ENCODE data around the gene ANO9.
"Not testable (repeated sequence)": the region's sequence is repeated elsewhere in the genome, so short reads cannot be mapped to it uniquely, and the experiment has no call there.

ANO9 gene

DNA sequence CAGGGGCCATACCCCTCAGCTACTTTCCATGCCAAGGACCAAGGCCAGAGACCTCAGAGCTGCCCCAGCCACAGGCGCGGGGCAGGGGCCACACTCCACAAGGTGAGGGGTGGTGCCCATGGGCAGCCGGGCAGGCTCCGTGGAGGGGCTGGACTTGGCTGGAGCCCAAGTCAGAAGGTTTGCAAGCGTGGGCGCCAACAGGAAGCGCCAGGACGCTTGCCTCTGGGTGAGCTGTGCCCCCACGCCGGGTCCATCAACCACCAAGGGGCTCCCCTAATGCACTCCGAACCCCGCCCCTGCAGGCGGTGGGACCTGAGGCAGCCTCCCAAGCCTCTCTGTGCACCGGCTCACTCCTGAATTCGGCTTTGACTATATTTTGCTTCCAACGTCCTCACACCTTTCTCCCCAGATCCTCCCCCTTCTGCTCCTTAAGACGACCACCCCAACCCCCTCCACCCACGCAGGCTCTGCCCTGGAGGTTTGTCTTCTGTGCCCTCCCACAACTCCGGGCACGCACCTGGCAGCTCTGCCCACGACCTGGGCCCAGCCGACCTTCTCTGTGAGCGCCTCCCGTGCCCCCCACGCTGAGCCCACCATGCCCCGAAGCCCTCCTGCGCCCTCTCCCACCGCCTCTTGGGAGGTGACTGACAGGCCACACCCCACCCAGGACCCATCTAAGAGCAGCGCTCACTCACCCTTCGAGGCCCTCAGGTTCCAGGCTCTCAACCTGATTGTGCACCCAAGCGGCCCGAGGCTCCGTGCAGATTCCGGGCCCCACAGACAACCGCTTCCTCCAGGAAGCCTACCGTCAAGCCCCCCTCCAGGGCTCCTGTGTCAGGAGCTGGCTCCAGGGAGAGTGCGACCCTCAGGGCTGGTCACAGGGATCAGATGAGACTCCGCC is 50.4 kb downstream of the ANO9 start:
- H3K9ac ChIP-seq (ENCODE audit: low read depth, low read length), result no peak overlapping the region
- H3K27me3 ChIP-seq (ENCODE audit: control insufficient read depth, insufficient read depth, low read length), result peaks cover 12% of the 10 kb centered on the region
- H3K36me3 ChIP-seq (ENCODE audit: insufficient read depth, low read length), result no peaks in the 10 kb centered on the region
- H3K4me1 ChIP-seq (ENCODE audit: control insufficient read depth, insufficient read depth, low read length), result peaks cover 35% of the 10 kb centered on the region
- no peak overlapping the region for H3K4me3 ChIP-seq (ENCODE audit: low read length)
- no peak overlapping the region for H3K4me2 ChIP-seq (ENCODE audit: low read length)
- H3K9me3 ChIP-seq (replicated peaks; ENCODE audit: low read length), result no peaks in the 10 kb centered on the region

DNA sequence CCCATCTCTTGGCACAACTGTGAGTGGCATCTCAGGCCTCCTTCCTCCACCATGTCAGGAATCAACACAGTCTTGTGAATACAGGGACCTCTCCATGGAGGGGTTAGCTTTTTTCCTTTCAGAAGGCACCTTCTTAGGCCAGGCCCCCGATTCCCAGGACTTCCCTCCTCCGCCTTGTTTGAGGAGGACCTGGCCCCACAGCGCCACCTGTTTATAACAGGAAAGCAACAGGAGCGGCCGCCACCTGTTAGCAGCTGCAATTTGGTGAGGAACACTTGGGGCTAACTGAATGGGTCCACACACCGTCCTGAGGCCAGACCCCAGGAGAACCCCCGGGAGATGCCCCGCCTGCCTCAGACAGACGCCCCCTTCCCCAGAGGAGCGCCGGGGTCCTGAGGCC is 51.6 kb downstream of the ANO9 start:
- Histone ChIP-seq H3K9me3 (replicated peaks; ENCODE audit: low read length) (no peaks in the 10 kb centered on the region), H3K4me3 (ENCODE audit: low read length) (no peak overlapping the region), H3K27me3 (ENCODE audit: control insufficient read depth, insufficient read depth, low read length) (peaks cover 12% of the 10 kb centered on the region), H3K4me2 (ENCODE audit: low read length) (no peak overlapping the region), H3K36me3 (ENCODE audit: insufficient read depth, low read length) (no peaks in the 10 kb centered on the region), H3K9ac (ENCODE audit: low read depth, low read length) (no peak overlapping the region), H3K4me1 (ENCODE audit: control insufficient read depth, insufficient read depth, low read length) (peaks cover 30% of the 10 kb centered on the region)

DNA sequence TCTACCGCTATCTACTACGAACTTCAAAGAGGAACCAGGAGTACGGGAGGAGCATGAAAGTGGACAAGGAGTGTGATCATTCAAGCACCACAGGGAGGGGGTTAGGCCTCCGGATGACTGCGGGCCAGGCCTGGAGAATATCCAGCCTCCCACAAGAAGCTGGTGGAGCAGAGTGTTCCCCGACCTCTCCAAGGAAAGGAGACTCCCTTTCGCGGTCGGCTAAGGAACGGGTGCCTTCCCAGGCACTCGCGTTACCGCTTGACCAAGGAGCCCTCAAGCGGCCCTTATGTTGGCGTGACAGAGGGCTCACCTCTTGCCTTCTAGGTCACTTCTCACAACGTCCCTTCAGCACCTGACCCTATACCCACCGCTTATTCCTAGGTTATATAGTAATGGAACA is 52.4 kb downstream of the ANO9 start:
- H3K9me3 ChIP-seq (replicated peaks; ENCODE audit: low read length); H3K36me3 ChIP-seq (ENCODE audit: insufficient read depth, low read length); H3K4me2 ChIP-seq (ENCODE audit: low read length); H3K4me3 ChIP-seq (ENCODE audit: low read length); H3K9ac ChIP-seq (ENCODE audit: low read depth, low read length): not testable (repeated sequence)
- peaks cover 12% of the 10 kb centered on the region for H3K27me3 ChIP-seq (ENCODE audit: control insufficient read depth, insufficient read depth, low read length)
- H3K4me1 ChIP-seq (ENCODE audit: control insufficient read depth, insufficient read depth, low read length), result peaks cover 24% of the 10 kb centered on the region

DNA sequence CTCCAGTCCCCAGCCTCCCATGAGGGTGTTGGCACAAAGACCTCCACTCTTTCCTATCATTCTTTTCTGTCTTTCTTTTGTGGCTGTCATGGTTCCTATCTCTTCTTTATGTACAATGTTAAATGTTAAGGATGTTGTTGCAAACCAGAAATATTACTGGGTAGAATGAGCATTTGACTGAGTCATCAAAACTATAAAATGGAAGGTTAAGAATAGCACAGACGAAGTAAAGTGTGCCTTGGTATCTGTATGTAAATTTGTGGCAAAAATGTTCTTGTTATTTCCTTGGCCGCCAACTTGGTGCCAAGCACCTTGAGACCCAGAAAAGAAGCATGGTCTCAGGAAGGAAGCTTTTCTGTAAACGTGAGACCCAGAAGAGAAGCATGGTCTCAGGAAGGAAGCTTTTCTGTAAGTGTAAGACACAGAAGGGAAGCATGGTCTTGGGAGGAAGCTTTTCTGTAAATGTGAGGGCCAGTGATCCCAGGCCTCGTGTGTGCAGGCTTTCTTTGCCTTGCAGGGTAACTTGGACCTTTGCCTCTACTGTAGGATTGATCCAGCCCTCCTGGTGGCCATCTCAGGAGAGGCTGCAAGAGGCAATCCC is 54.5 kb downstream of the ANO9 start:
- H3K4me1 ChIP-seq (ENCODE audit: control insufficient read depth, insufficient read depth, low read length), result peaks cover 8% of the 10 kb centered on the region
- peaks cover 25% of the 10 kb centered on the region for H3K27me3 ChIP-seq (ENCODE audit: control insufficient read depth, insufficient read depth, low read length)
- H3K4me2 ChIP-seq (ENCODE audit: low read length), result no peak overlapping the region
- H3K4me3 ChIP-seq (ENCODE audit: low read length), result no peak overlapping the region
- no peaks in the 10 kb centered on the region for H3K9me3 ChIP-seq (replicated peaks; ENCODE audit: low read length)
- no peak overlapping the region for H3K9ac ChIP-seq (ENCODE audit: low read depth, low read length)
- no peaks in the 10 kb centered on the region for H3K36me3 ChIP-seq (ENCODE audit: insufficient read depth, low read length)

DNA sequence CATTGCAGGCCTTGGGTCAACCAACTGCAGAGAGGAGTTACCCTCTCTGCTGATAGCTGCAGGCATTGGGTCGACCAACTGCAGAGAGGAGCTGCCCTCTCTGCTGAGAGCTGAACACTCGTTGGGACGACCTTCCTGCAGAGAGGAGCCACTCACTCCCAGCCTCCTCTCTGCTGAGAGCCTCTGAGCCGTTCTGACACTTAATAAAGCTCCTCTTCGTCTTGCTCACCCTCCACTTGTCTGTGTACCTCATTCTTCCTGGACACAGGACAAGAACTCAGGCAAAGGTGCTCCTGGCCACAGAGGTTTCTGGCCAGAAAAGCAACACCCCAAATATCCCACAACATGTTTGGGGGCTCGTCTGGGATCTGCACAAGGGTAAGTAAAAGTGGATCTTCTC is 55.3 kb downstream of the ANO9 start:
- Histone ChIP-seq H3K27me3 (ENCODE audit: control insufficient read depth, insufficient read depth, low read length) (peaks cover 33% of the 10 kb centered on the region), H3K9me3 (replicated peaks; ENCODE audit: low read length) (no peaks in the 10 kb centered on the region), H3K9ac (ENCODE audit: low read depth, low read length) (no peak overlapping the region), H3K4me1 (ENCODE audit: control insufficient read depth, insufficient read depth, low read length) (peaks cover 8% of the 10 kb centered on the region), H3K4me2 (ENCODE audit: low read length) (no peak overlapping the region), H3K36me3 (ENCODE audit: insufficient read depth, low read length) (no peaks in the 10 kb centered on the region), H3K4me3 (ENCODE audit: low read length) (no peak overlapping the region)

DNA sequence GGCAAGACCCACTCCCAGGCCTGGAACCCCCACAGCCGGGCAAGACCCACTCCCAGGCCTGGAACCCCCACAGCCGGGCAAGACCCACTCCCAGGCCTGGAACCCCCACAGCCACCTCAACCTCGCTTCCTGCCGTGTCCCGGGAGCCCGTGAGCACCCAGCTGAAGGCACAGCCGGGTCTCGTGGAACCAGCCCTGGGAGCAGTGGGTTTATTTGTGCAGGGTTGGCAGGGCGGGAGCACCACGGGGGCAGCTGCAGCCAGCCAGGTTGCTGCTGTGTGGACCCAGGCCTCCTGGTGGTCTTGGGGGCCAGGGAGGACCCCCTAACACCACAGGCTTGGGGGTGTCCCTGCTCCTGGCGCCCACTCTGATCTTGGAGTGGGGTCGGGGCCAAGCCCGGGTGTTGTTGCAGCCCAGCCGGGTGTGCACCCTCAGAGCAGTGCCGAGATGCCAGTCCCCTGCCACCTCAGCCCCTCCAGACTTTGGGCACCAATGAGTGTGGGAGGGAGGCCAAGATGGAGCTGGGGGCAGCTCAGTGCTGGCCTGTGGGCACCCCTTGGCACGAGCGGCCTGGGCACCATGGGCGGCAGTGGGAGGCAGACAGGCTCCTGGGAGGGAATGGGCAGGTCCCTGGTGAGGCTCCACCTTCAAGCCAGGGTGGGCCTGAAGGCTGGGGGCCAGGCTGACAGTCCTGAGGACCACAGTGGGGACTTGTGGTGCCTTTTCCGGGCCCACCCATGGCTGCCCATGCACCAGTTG is 56.0 kb downstream of the ANO9 start:
- Histone ChIP-seq H3K4me2 (ENCODE audit: low read length) (no peak overlapping the region), H3K27me3 (ENCODE audit: control insufficient read depth, insufficient read depth, low read length) (peaks cover 33% of the 10 kb centered on the region), H3K4me1 (ENCODE audit: control insufficient read depth, insufficient read depth, low read length) (peaks cover 8% of the 10 kb centered on the region), H3K4me3 (ENCODE audit: low read length) (no peak overlapping the region), H3K36me3 (ENCODE audit: insufficient read depth, low read length) (no peaks in the 10 kb centered on the region), H3K9me3 (replicated peaks; ENCODE audit: low read length) (no peaks in the 10 kb centered on the region), H3K9ac (ENCODE audit: low read depth, low read length) (no peak overlapping the region)

DNA sequence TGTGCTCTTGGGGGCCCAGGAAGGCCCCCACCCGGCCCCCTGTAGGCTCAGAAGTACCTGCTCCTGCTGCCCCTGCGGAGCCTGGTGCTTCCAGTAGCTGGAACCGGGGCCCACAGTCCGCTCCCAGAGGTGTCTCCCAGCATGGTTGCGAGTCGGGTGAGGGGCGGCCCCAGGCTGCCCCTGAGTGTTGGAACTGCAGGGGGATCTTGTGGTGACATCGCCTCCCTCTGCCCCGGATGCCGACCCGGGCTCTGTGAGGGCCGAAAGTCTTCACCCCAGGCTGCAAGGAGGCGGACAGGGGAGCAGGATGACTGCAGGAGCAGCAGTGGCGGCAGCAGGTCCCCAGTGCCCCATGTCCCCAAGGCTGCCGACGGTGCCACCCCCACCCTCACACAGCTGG is 57.3 kb downstream of the ANO9 start:
- Histone ChIP-seq H3K4me2 (ENCODE audit: low read length) (no peak overlapping the region), H3K9me3 (replicated peaks; ENCODE audit: low read length) (no peaks in the 10 kb centered on the region), H3K4me3 (ENCODE audit: low read length) (no peak overlapping the region), H3K9ac (ENCODE audit: low read depth, low read length) (no peak overlapping the region), H3K27me3 (ENCODE audit: control insufficient read depth, insufficient read depth, low read length) (peaks cover 30% of the 10 kb centered on the region), H3K4me1 (ENCODE audit: control insufficient read depth, insufficient read depth, low read length) (peaks cover 8% of the 10 kb centered on the region), H3K36me3 (ENCODE audit: insufficient read depth, low read length) (no peaks in the 10 kb centered on the region)

DNA sequence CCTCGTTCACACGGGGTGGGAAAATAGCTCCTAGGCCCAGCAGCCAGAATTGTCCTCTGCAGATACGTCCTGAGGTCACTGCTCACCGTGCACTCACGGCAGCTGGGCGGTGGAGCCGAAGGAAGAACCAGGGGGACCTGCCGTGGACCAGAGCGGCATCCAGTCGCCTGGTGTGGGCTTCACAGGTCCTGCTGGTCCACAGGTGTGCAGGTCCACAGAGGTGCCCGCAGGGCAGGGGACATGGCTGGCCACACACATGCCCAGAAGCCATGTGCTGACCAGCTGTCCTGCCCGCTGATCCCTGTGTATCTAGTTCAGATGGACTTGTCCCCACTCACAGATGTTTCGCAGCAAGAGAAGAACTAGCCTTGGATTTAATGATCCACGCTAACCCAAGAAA is 58.4 kb downstream of the ANO9 start:
- H3K36me3 ChIP-seq (ENCODE audit: insufficient read depth, low read length), result no peaks in the 10 kb centered on the region
- H3K4me1 ChIP-seq (ENCODE audit: control insufficient read depth, insufficient read depth, low read length), result peaks cover 8% of the 10 kb centered on the region
- peaks cover 29% of the 10 kb centered on the region for H3K27me3 ChIP-seq (ENCODE audit: control insufficient read depth, insufficient read depth, low read length)
- no peak overlapping the region for H3K4me2 ChIP-seq (ENCODE audit: low read length)
- no peak overlapping the region for H3K4me3 ChIP-seq (ENCODE audit: low read length)
- H3K9ac ChIP-seq (ENCODE audit: low read depth, low read length), result no peak overlapping the region
- no peaks in the 10 kb centered on the region for H3K9me3 ChIP-seq (replicated peaks; ENCODE audit: low read length)

DNA sequence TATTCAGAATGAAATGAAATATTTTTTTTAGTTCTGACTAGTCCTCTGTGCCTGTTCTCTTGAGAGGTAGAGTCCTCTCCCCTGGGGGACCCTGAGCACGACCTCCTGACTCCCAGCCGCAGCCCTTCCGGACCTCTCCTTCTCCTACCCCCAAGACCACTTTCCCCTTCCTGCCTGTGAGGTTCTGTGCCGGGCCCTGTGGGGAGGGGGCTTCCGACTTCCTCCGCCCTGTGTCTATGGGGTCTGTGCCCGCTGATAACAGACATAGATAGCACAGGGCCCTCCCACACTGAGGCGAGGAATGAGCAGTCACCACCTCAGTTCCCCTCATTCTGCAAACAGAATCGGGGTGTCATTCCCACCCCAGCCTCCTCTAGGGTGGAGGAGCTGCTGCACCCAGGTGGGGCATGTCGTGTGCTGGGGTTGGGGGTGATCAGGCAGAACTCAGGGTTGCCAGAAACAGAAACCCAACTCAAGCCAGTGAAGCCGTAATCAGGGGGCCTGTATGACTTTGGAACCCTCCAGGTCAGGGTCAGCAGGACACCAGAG is 59.7 kb downstream of the ANO9 start:
- Histone ChIP-seq H3K4me2 (ENCODE audit: low read length) (no peak overlapping the region), H3K27me3 (ENCODE audit: control insufficient read depth, insufficient read depth, low read length) (peaks cover 32% of the 10 kb centered on the region), H3K9ac (ENCODE audit: low read depth, low read length) (no peak overlapping the region), H3K9me3 (replicated peaks; ENCODE audit: low read length) (no peaks in the 10 kb centered on the region), H3K36me3 (ENCODE audit: insufficient read depth, low read length) (no peaks in the 10 kb centered on the region), H3K4me3 (ENCODE audit: low read length) (no peak overlapping the region), H3K4me1 (ENCODE audit: control insufficient read depth, insufficient read depth, low read length) (peaks cover 3% of the 10 kb centered on the region)

DNA sequence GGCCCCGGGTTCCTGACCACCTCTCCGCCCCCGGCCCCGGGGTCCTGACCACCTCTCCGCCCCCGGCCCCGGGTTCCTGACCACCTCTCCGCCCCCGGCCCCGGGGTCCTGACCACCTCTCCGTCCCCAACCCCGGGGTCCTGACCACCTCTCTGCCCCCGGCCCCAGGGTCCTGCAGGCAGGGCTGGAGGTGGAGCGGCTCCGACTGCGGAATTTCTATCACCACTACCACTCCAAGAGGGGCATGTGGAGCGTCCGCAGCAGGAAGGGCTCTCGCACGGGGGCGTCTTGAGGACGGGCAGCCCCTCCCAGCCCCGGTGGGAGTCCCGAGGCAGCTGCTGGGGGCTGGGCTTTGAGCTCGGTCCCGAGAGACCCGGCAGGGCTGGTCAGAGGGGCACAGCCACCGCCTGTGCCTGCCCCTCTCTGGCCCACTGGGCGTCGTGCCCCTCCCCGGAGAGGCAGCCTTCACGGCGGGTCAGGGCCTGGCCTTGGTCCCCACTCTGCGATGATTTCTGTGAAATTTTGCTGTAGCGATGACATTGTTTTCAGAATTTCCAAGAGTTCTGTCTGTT is 60.2 kb downstream of the ANO9 start:
- Histone ChIP-seq H3K27me3 (ENCODE audit: control insufficient read depth, insufficient read depth, low read length) (peaks cover 32% of the 10 kb centered on the region), H3K4me1 (ENCODE audit: control insufficient read depth, insufficient read depth, low read length) (no peaks in the 10 kb centered on the region), H3K4me2 (ENCODE audit: low read length) (no peak overlapping the region), H3K36me3 (ENCODE audit: insufficient read depth, low read length) (no peaks in the 10 kb centered on the region), H3K9ac (ENCODE audit: low read depth, low read length) (no peak overlapping the region), H3K4me3 (ENCODE audit: low read length) (no peak overlapping the region), H3K9me3 (replicated peaks; ENCODE audit: low read length) (no peaks in the 10 kb centered on the region)

DNA sequence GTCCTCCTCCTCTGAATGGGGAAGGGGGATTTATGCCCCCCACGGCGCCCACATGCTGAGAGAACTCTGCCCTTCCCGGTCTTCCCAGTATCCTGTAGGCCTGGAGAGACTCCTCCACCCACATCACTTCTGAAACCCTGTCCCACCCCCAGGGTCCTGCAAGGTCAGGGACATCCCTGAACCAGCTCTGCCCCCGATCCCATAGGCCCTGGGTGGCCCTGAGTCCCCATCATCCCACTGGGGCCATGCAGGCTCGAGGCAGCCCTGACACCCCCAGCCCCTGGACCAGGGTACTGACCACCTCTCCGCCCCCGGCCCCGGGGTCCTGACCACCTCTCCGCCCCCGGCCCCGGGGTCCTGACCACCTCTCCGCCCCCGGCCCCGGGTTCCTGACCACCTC is 60.8 kb downstream of the ANO9 start:
- no peaks in the 10 kb centered on the region for H3K9me3 ChIP-seq (replicated peaks; ENCODE audit: low read length)
- no peaks in the 10 kb centered on the region for H3K36me3 ChIP-seq (ENCODE audit: insufficient read depth, low read length)
- H3K4me2 ChIP-seq (ENCODE audit: low read length), result no peak overlapping the region
- no peaks in the 10 kb centered on the region for H3K4me1 ChIP-seq (ENCODE audit: control insufficient read depth, insufficient read depth, low read length)
- no peak overlapping the region for H3K9ac ChIP-seq (ENCODE audit: low read depth, low read length)
- peaks cover 32% of the 10 kb centered on the region for H3K27me3 ChIP-seq (ENCODE audit: control insufficient read depth, insufficient read depth, low read length)
- no peak overlapping the region for H3K4me3 ChIP-seq (ENCODE audit: low read length)

All from skeletal muscle satellite cell (primary cell).